HepG2 (cell line): Measurements from ENCODE around the gene ZNF74. TPM values are rescaled to one million over a fixed set of nuclear protein-coding genes. Genes with fewer than 3 reads are reported as not detected.

Source experiments
- ATAC-seq: fragments of 200-7000 bp; cut with Tn5 transposase; 3 replicates; pipeline ENCODE4 v1.9.1; 2020; ENCODE audit warnings: mild to moderate bottlenecking, moderate library complexity
- BruUV-seq: library from RNA; stranded (reverse); fragments of 400-500 nt; replicated peaks from 2 replicates; lab custom pipeline; 2021; lab: Mats Ljungman, UMichigan
- CTCF ChIA-PET: fragments of 300-600 bp; formaldehyde crosslinking; extraction: SDS; loops from one replicate; lab custom pipeline; 2021; ENCODE audit warnings: low total read pairs, inconsistent platforms, low intra/inter-chr PET ratio; lab: Yijun Ruan, JAX
- POLR2A ChIA-PET: fragments of 350-600 bp; sonication (Branson Sonifier 250); formaldehyde crosslinking; loops from one replicate; lab custom pipeline; 2020; ENCODE audit warnings: antibody characterized with exemption, inconsistent platforms; lab: Yijun Ruan, JAX
- DNase-seq: peaks from one replicate; pipeline ENCODE4 v3.0.0-alpha.2; 2015; ENCODE audit warnings: low spot score
- FAIRE-seq: peaks from 3 replicates; lab custom pipeline; 2011; peaks lifted over from hg19 to GRCh38; lab: Jason Lieb, UNC
- H2AFZ ChIP-seq: one replicate; pipeline ENCODE4 v1.6.1; 2011; ENCODE audit warnings: low read length, inconsistent platforms
- H3K27ac ChIP-seq: fragments of 300-600 bp; 3 replicates; pipeline ENCODE4 v1.8.0; 2011; ENCODE audit warnings: mixed run types, mild to moderate bottlenecking, mixed read lengths, low read length, inconsistent platforms; ENCODE audit not compliant: insufficient read depth; ENCODE audit errors: extremely low read length
- H3K27me3 ChIP-seq, 2 experiments: fragments of 200-600 bp in 1 of 2; 2 replicates in 1 of 2; 3 replicates in 1 of 2; pipeline versions ENCODE4 v1.6.0 to v1.8.0; 2011; ENCODE audit warnings: low read length in 2 of 2, mild to moderate bottlenecking in 2 of 2, moderate library complexity in 2 of 2, inconsistent platforms in 1 of 2; ENCODE audit not compliant: insufficient read depth in 2 of 2, control insufficient read depth in 1 of 2
- H3K36me3 ChIP-seq, 2 experiments: fragments of 200-600 bp in 1 of 2; replicated peaks in 1 of 2; 2 replicates in 1 of 2; 3 replicates in 1 of 2; pipeline versions ENCODE4 v1.5.1 to v1.8.0; 2011; ENCODE audit warnings: low read length in 2 of 2, inconsistent platforms in 1 of 2; ENCODE audit not compliant: insufficient read depth in 2 of 2, control insufficient read depth in 1 of 2
- H3K4me1 ChIP-seq: 2 replicates; pipeline ENCODE4 v1.5.1; 2012; ENCODE audit warnings: low read length, inconsistent platforms; ENCODE audit not compliant: insufficient read depth
- H3K4me2 ChIP-seq: 2 replicates; pipeline ENCODE4 v1.6.0; 2011; ENCODE audit warnings: low read depth, low read length, inconsistent platforms
- H3K4me3 ChIP-seq, 3 experiments: fragments of 200-600 bp in 1 of 3; sonication (generic), shearing (Covaris generic) in 1 of 3; replicated peaks in 1 of 3; 2 replicates each; pipeline ENCODE4 v1.5.1; 2011 to 2016; ENCODE audit warnings: low read length in 3 of 3, inconsistent platforms in 2 of 3, low read depth in 2 of 3, mild to moderate bottlenecking in 2 of 3, control low read depth in 1 of 3, mixed read lengths in 1 of 3; ENCODE audit not compliant: insufficient read depth in 1 of 3
- H3K79me2 ChIP-seq: one replicate; pipeline ENCODE4 v1.6.1; 2011; ENCODE audit warnings: low read length, inconsistent platforms; ENCODE audit not compliant: insufficient read depth
- H3K9ac ChIP-seq: 2 replicates; pipeline ENCODE4 v1.6.0; 2011; ENCODE audit warnings: mild to moderate bottlenecking, low read depth, low read length, inconsistent platforms; ENCODE audit not compliant: insufficient read depth
- H3K9me3 ChIP-seq: 2 replicates; pipeline ENCODE4 v1.5.1; 2012; ENCODE audit warnings: mild to moderate bottlenecking, low read length
- H4K20me1 ChIP-seq: 2 replicates; pipeline ENCODE4 v1.6.0; 2011; ENCODE audit warnings: inconsistent platforms, mild to moderate bottlenecking, low read length, moderate library complexity; ENCODE audit not compliant: insufficient read depth
- AGO2 ChIP-seq: fragments of 200-400 bp; formaldehyde crosslinking; optimal IDR thresholded peaks from 2 replicates; pipeline ENCODE3; 2017; ENCODE audit warnings: mild to moderate bottlenecking, low read depth, low read length, moderate library complexity
- CEBPZ ChIP-seq: IDR thresholded peaks from 2 replicates; pipeline ENCODE4 v1.6.1; 2012; ENCODE audit warnings: low read length, improper control_type of control experiment
- FUBP1 ChIP-seq: sonication (generic); formaldehyde crosslinking; IDR thresholded peaks from 2 replicates; pipeline ENCODE4 v1.5.1; 2020; ENCODE audit warnings: missing genetic modification reagents, mild to moderate bottlenecking, borderline replicate concordance
- GRHL1 ChIP-seq: sonication (generic); formaldehyde crosslinking; conservative IDR thresholded peaks from 2 replicates; pipeline ENCODE4 v1.8.0; 2022; ENCODE audit warnings: missing genetic modification reagents
- NR2F1 ChIP-seq, 2 experiments: fragments of 450-650 bp in 1 of 2; formaldehyde crosslinking in 1 of 2; IDR thresholded peaks; 2 replicates each; pipeline versions ENCODE4 v1.5.0 to v1.6.1; 2016 to 2020; ENCODE audit warnings: mild to moderate bottlenecking in 1 of 2, missing compliant biosample characterization in 1 of 2, missing genetic modification reagents in 1 of 2, moderate library complexity in 1 of 2
- SOX6 ChIP-seq, 2 experiments: fragments of 450-650 bp in 1 of 2; sonication (generic) in 1 of 2; formaldehyde crosslinking in 1 of 2; IDR thresholded peaks; 2 replicates each; pipeline versions ENCODE4 v1.4.0 to v1.6.1; 2017 to 2020; ENCODE audit warnings: antibody characterized with exemption in 1 of 2, mild to moderate bottlenecking in 1 of 2, missing genetic modification reagents in 1 of 2
- TP53 ChIP-seq: sonication (generic); formaldehyde crosslinking; conservative IDR thresholded peaks from 2 replicates; pipeline ENCODE4 v1.4.0; 2020; ENCODE audit warnings: missing genetic modification reagents
- ZNF281 ChIP-seq: sonication (generic); formaldehyde crosslinking; IDR thresholded peaks from 2 replicates; pipeline ENCODE4 v1.4.0; 2020; ENCODE audit warnings: missing genetic modification reagents, borderline replicate concordance
- ZNF30 ChIP-seq: sonication (generic); formaldehyde crosslinking; IDR thresholded peaks from 2 replicates; pipeline ENCODE4 v1.5.0; 2020; ENCODE audit warnings: mild to moderate bottlenecking, missing genetic modification reagents
- ZNF589 ChIP-seq: sonication (generic); formaldehyde crosslinking; conservative IDR thresholded peaks from 2 replicates; pipeline ENCODE4 v1.8.0; 2022; ENCODE audit warnings: mild to moderate bottlenecking, moderate library complexity, missing genetic modification reagents
- ZNF720 ChIP-seq: sonication (generic); formaldehyde crosslinking; IDR thresholded peaks from 2 replicates; pipeline ENCODE4 v1.4.0; 2020; ENCODE audit warnings: missing genetic modification reagents
- ZNF879 ChIP-seq: sonication (generic); formaldehyde crosslinking; IDR thresholded peaks from 2 replicates; pipeline ENCODE4 v1.8.1; 2023; ENCODE audit warnings: missing genetic modification reagents
- WGBS: methylation state at CpG from one replicate; pipeline ENCODE4 v1.1.6; 2017; ENCODE audit warnings: low lambda C conversion rate; 5-methylcytosine and 5-hydroxymethylcytosine counted together
- in situ Hi-C: cut with HindIII; loops from 2 replicates; pipeline ENCODE4 v1.10.0; 2017; ENCODE audit warnings: low pct_unique_long_range_greater_than_20kb; ENCODE audit not compliant: extremely low pct_ligation_motif_present
- intact Hi-C: fragments of 100-400 bp; cut with micrococcal nuclease; formaldehyde crosslinking; loops from one replicate; pipeline ENCODE4 v1.10.0; 2022; ENCODE audit not compliant: unreplicated experiment
- polyA plus RNA-seq, 8 experiments: library from polyadenylated mRNA; depleted of rRNA in 3 of 8; stranded (reverse) in 7 of 8; unstranded in 1 of 8; fragments of >200 nt; fragmentation: Illumina TruSeq in 4 of 8; extraction: Trizol in 4 of 8; gene quantifications; 2 replicates each; pipeline versions ENCODE4 v1.2.1 to v1.2.3, GENCODE V29; 2011 to 2016; ENCODE audit warnings: low read depth in 4 of 8, missing spikeins in 1 of 8, mixed read lengths in 1 of 8; ENCODE audit not compliant: insufficient read depth in 1 of 8
- total RNA-seq, 5 experiments: library from RNA; depleted of rRNA; stranded (reverse); fragments of >200 nt; fragmentation: Illumina TruSeq; extraction: Trizol; gene quantifications; 2 replicates each; pipeline ENCODE4 v1.2.3, GENCODE V29; 2016; ENCODE audit warnings: low read depth in 1 of 5

Gene ZNF74
- total and polyA plus RNA-seq, 2 of the 13 experiments (the other 11 are each of a cell fraction or from before 2014, with no cell fraction given): 6.3 to 9.1 TPM

GRCh38 chr22:20422271-20423007 lies 28.5 kb downstream of the ZNF74 start:
- Histone ChIP-seq H3K27me3 (no peaks in the 10 kb centered on the region; a peak in 2 of 5 replicates), H3K4me3 (no peak overlapping the region), H3K36me3 (peaks cover 0 to 6% of the 10 kb centered on the region in 2 experiments; a peak in 1 of 5 replicates), H3K4me1 (peaks cover 60% of the 10 kb centered on the region), H3K27ac (no peak overlapping the region), H4K20me1 (no peaks in the 10 kb centered on the region), H3K9me3 (no peaks in the 10 kb centered on the region), H3K4me2 (no peak overlapping the region), H3K9ac (no peak overlapping the region), H3K79me2 (no peaks in the 10 kb centered on the region), H2AFZ (no peak overlapping the region)
- 80% methylated on average over 17 of the region's 21 CpGs for WGBS
- no TSS peak for BruUV-seq
- no peak for FAIRE-seq
- in situ Hi-C loops: loop anchor here (5.0 kb wide), 1 partner anchor 35 kb away; no protein-coding TSS in a partner anchor
- ATAC-seq: no peak
- POLR2A ChIA-PET: no interaction called here
- CTCF ChIA-PET: no interaction called here
- intact Hi-C loops: loop anchor here (10.0 kb wide), 1 partner anchor 72 kb away; the partner anchor contains the start of gene KLHL22
- no peak for DNase-seq
- TF ChIP-seq FUBP1: no peak
- TF ChIP-seq ZNF720 (CRISPR knock-in tag): no peak
- TF ChIP-seq ZNF281 (CRISPR knock-in tag): no peak
- TF ChIP-seq CEBPZ: no peak
- no peak for TF ChIP-seq ZNF30 (CRISPR knock-in tag)
- TF ChIP-seq AGO2: no peak
- TF ChIP-seq GRHL1 (CRISPR knock-in tag): no peak
- TF ChIP-seq ZNF589 (CRISPR knock-in tag): no peak
- TF ChIP-seq SOX6 (IDR thresholded peaks at IDR 0.05): no peak
- no peak for TF ChIP-seq SOX6 (CRISPR knock-in tag; IDR thresholded peaks at IDR 0.05)
- TF ChIP-seq ZNF879: no peak
- TF ChIP-seq TP53 (CRISPR knock-in tag): no peak
- no peak for TF ChIP-seq NR2F1 (CRISPR knock-in tag; IDR thresholded peaks at IDR 0.05)
